Transverse colon (tissue), 3 donors: ENCODE measurements around the gene FETUB.

Experiments
- POLR2A ChIP-seq: fragments of 450-650 bp; IDR thresholded peaks from one replicate; pipeline ENCODE4 v1.6.1; 2016; ENCODE audit warnings: antibody characterized with exemption, mild to moderate bottlenecking, moderate library complexity
- TF ChIP-seq, protein P1 (sequence below), 5 experiments: fragments of 200-600 bp in 3 of 5; fragments of 450-650 bp in 2 of 5; sonication (generic) in 3 of 5; IDR thresholded peaks; 1 replicate in 2 of 5; 2 replicates in 3 of 5; pipeline ENCODE4 v1.5.1; 2016 to 2017; ENCODE audit warnings: antibody characterized with exemption in 5 of 5, inconsistent platforms in 3 of 5, mild to moderate bottlenecking in 2 of 5, moderate library complexity in 1 of 5

DNA sequence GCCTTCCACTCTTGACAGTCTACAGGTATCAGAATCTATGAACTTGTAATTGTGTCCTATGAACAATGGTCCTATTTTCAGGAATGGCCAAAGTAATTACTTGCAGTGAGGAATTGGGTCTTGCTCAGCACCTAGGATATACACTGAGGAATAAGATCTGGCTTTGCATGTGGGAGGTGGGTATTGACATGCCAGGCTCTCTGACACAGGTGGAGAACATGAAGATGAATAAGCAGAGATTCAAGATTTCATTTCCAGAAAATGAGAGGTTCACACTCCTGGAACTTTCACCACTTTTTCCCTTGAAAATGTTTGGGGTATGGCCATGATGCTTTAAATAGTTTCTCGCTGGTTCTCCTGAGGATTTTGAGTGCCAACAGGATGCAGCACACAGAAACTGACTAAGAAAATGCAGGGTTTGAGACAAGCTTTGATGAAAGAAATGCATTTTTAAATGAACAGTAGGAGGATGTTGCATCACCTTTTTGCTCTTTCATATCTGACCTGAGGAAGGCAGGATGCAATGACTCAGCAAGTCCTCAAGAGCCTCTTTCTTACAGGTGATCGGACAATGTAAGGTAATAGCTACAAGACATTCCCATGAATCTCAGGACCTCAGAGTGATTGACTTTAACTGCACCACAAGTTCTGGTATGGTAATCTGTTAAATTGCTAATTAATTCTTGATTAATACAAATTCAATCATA lies 29.3 kb downstream of the FETUB start:
- TF ChIP-seq, protein P1, sequence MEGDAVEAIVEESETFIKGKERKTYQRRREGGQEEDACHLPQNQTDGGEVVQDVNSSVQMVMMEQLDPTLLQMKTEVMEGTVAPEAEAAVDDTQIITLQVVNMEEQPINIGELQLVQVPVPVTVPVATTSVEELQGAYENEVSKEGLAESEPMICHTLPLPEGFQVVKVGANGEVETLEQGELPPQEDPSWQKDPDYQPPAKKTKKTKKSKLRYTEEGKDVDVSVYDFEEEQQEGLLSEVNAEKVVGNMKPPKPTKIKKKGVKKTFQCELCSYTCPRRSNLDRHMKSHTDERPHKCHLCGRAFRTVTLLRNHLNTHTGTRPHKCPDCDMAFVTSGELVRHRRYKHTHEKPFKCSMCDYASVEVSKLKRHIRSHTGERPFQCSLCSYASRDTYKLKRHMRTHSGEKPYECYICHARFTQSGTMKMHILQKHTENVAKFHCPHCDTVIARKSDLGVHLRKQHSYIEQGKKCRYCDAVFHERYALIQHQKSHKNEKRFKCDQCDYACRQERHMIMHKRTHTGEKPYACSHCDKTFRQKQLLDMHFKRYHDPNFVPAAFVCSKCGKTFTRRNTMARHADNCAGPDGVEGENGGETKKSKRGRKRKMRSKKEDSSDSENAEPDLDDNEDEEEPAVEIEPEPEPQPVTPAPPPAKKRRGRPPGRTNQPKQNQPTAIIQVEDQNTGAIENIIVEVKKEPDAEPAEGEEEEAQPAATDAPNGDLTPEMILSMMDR (IDR thresholded peaks at IDR 0.05): no peak
- TF ChIP-seq POLR2A: no peak
